Neuron (in vitro differentiated cells): ENCODE measurements around the gene GXYLT2.
"Not testable (repeated sequence)": the region's sequence is repeated elsewhere in the genome, so short reads cannot be mapped to it uniquely, and the experiment has no call there.

Source experiments
- H2AFZ ChIP-seq: one replicate; pipeline ENCODE4 v1.6.1; 2013; ENCODE audit warnings: low read depth, mild to moderate bottlenecking, inconsistent platforms, low read length, moderate library complexity
- H3K27me3 ChIP-seq: one replicate; pipeline ENCODE4 v1.6.1; 2013; ENCODE audit warnings: low read length; ENCODE audit not compliant: insufficient read depth
- H3K36me3 ChIP-seq: one replicate; pipeline ENCODE4 v1.6.1; 2013; ENCODE audit warnings: low read length; ENCODE audit not compliant: insufficient read depth
- H3K4me1 ChIP-seq: one replicate; pipeline ENCODE4 v1.6.1; 2013; ENCODE audit warnings: low read length; ENCODE audit not compliant: insufficient read depth
- H3K4me3 ChIP-seq: 2 replicates; pipeline ENCODE4 v1.5.1; 2013; ENCODE audit warnings: mild to moderate bottlenecking, low read length, moderate library complexity
- H3K9me3 ChIP-seq: one replicate; pipeline ENCODE4 v1.6.1; 2013; ENCODE audit warnings: low read length

GXYLT2 gene

GRCh38 chr3:72928781-72929735 lies 41.2 kb downstream of the GXYLT2 start:
- H3K36me3 ChIP-seq, H2AFZ ChIP-seq, H3K4me3 ChIP-seq, H3K4me1 ChIP-seq, H3K9me3 ChIP-seq: not testable (repeated sequence)
- H3K27me3 ChIP-seq: peaks cover 12% of the 10 kb centered on the region

DNA sequence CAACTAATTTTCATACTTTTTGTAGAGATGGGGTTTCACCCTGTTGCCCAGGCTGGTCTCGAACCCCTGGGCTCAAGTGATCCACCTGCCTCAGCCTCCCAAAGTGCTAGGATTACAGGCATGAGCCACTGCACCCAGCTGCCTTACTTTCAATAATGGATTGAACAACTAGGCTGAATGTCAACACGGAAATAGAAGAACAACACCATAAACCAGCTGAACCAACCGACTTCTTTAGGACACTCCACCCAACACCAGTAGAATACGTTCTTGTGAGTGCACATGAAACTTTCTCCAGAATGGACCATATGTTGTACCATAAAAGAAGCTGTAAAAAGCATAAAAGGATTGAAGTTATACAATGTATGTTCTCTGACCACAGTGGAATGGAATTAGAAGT lies 42.9 kb downstream of the GXYLT2 start:
- no peak overlapping the region for H2AFZ ChIP-seq
- H3K36me3 ChIP-seq: no peaks in the 10 kb centered on the region
- H3K9me3 ChIP-seq: no peaks in the 10 kb centered on the region
- H3K4me1 ChIP-seq: no peaks in the 10 kb centered on the region
- peaks cover 11% of the 10 kb centered on the region for H3K27me3 ChIP-seq
- no peak overlapping the region for H3K4me3 ChIP-seq

DNA sequence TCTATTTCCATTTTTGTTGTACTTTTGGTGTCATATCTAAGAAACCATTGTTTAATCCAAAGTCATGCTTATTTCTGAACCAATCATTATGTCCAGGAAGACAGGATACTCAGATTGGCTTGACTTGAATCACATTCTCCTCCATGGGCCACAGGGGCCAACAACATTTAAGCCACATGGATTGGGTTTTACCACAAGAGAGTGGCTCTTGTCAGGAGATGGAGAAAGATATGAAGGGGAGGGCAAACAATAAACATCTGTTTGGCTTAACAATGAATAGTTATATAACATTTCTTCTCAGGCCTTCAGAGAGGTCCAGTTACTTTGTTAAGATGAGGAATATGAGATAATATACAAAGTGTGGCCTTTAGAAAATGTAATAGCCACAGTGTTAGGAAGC lies 44.6 kb downstream of the GXYLT2 start:
- no peak overlapping the region for H2AFZ ChIP-seq
- H3K4me3 ChIP-seq: no peak overlapping the region

GRCh38 chr3:72938471-72939265 lies 50.8 kb downstream of the GXYLT2 start:
- Histone ChIP-seq H3K9me3 (no peaks in the 10 kb centered on the region), H3K27me3 (peaks cover 9% of the 10 kb centered on the region), H3K36me3 (no peaks in the 10 kb centered on the region), H2AFZ (no peak overlapping the region), H3K4me1 (peaks cover 4% of the 10 kb centered on the region), H3K4me3 (no peak overlapping the region)

More for the DNA sequence above, 44.6 kb downstream of the GXYLT2 start:
- H3K36me3 ChIP-seq: no peaks in the 10 kb centered on the region
- no peaks in the 10 kb centered on the region for H3K9me3 ChIP-seq
- H3K4me1 ChIP-seq: no peaks in the 10 kb centered on the region
- peaks cover 19% of the 10 kb centered on the region for H3K27me3 ChIP-seq

GRCh38 chr3:72941245-72941644 lies 53.4 kb downstream of the GXYLT2 start:
- H3K36me3 ChIP-seq: no peaks in the 10 kb centered on the region
- H3K4me1 ChIP-seq: peaks cover 4% of the 10 kb centered on the region
- H3K27me3 ChIP-seq: peaks cover 9% of the 10 kb centered on the region
- no peaks in the 10 kb centered on the region for H3K9me3 ChIP-seq
- no peak overlapping the region for H2AFZ ChIP-seq
- H3K4me3 ChIP-seq: no peak overlapping the region

DNA sequence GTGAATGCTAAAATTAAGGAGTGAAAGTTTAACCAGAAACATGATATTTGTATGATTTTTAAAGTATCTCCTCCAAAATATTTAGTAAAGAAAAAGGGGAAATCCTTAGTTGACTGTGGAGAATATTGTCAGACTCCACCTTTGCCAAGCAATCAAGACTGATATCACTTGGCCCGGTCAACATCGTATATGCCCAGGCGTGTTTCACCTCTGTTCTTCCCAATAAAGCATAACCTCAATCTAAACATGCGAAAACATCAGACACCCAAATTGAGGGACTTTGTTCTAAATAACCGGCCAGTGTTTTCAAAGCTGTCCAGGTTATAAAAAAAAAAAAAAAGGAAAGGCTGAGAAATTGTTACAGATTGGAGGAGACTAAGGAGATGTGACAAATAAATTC lies 54.6 kb downstream of the GXYLT2 start:
- Histone ChIP-seq H3K4me1 (peaks cover 4% of the 10 kb centered on the region), H2AFZ (no peak overlapping the region), H3K4me3 (no peak overlapping the region), H3K27me3 (peaks cover 2% of the 10 kb centered on the region), H3K36me3 (no peaks in the 10 kb centered on the region), H3K9me3 (no peaks in the 10 kb centered on the region)

DNA sequence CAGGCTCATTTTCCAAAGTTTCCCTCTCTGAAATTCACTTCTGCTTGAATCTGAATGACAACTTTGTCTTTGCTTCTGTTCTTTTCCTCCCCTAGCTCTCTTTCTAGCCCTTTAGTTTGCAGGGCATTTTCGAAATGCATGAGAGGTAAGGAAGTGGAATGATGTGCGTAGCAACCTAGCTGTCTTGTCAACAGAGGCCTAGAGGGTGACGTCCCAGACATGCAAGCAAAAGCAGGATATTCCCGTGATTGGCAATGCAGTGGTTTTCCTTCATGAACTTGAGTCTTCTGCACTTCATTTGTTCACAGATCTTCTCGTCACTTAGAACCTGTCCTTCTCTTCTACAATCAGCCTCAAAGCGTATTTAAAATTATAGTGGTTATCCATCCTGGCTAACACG lies 56.9 kb downstream of the GXYLT2 start:
- Histone ChIP-seq H3K36me3 (no peaks in the 10 kb centered on the region), H3K4me3 (no peak overlapping the region), H3K4me1 (no peaks in the 10 kb centered on the region), H3K27me3 (peaks cover 2% of the 10 kb centered on the region), H2AFZ (no peak overlapping the region), H3K9me3 (no peaks in the 10 kb centered on the region)

DNA sequence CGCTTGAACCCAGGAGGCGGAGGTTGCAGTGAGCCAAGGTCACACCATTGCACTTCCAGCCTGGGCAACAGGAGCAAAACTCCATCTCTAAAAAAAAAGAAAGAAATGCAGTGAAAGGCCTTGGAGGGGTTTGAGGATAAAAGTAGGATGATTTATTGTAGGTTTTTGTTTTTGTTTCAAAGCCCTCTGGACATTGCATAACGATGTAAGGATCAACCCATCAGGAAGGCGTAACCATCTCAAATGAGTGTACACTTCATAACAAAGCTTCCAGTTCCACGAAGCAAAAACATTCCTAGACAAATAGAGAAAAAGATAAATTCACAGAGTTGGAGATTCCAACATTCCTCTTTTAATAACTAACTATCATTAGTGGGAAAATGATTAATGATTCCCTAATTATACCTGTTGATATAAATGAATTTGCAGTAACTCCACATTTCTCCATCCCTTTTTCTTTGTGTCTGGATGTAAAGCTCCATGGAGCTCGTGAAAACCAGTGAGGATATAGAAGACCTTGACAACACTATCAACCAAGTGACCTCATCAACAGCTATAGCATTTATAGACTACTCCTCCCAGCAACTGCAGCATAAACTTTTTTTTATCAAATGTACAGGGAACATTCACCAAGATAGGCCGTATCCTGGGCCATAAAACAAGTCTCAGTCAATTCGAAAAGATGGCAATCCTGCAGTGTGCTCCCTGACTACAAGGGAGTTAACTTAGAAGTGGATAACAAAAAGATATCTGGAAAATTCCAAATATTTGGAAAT lies 60.1 kb downstream of the GXYLT2 start:
- Histone ChIP-seq H3K4me1 (no peaks in the 10 kb centered on the region), H3K4me3 (no peak overlapping the region), H2AFZ (no peak overlapping the region), H3K27me3 (peaks cover 5% of the 10 kb centered on the region), H3K36me3 (no peaks in the 10 kb centered on the region), H3K9me3 (no peaks in the 10 kb centered on the region)

- Histone ChIP-seq H3K4me3 (no peak overlapping the region), H3K9me3 (no peaks in the 10 kb centered on the region), H3K36me3 (no peaks in the 10 kb centered on the region), H3K27me3 (peaks cover 5% of the 10 kb centered on the region), H3K4me1 (no peaks in the 10 kb centered on the region), H2AFZ (no peak overlapping the region)
These were observed 61.2 kb downstream of the GXYLT2 start for GRCh38 chr3:72949016-72949415.

DNA sequence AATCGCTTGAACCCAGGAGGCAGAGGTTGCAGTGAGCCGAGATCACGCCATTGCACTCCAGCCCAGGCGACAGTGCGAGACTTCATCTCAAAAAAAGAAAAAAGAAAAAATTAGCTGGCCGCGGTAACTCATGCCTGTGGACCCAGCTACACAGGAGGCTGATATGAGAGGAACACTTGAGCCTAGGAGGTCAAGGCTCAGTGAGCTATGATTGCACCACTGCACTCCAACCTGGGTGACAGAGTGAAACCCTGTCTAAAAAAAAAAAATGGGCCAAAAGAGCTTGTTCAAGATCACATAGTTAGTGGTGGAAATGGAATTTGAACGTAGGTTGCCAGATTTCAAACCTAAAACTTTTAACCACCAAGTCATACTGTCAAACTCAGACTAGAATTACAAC lies 62.5 kb downstream of the GXYLT2 start:
- no peaks in the 10 kb centered on the region for H3K36me3 ChIP-seq
- H3K27me3 ChIP-seq: peaks cover 5% of the 10 kb centered on the region
- H2AFZ ChIP-seq: no peak overlapping the region
- no peak overlapping the region for H3K4me3 ChIP-seq
- H3K4me1 ChIP-seq: no peaks in the 10 kb centered on the region
- no peaks in the 10 kb centered on the region for H3K9me3 ChIP-seq

DNA sequence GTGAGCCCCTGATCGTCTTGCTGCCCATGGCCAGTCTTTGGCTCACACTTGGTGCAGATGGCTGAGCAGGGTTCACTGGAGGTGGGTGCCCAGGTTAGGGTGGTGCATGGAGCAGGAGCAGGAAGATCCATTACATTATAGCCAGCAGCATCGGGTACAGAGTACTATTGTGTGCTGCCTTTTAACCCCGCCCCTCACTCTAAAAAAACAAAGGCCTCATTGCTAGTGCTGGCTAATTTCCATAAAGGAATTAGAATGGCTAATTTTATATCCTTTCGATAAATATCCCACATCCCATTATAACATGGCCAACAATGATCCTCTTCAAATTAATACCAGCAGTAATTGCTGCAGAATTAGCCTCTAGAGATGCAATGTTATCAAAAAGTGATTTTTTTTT lies 63.0 kb downstream of the GXYLT2 start:
- Histone ChIP-seq H3K36me3 (no peaks in the 10 kb centered on the region), H3K4me3 (no peak overlapping the region), H3K27me3 (peaks cover 5% of the 10 kb centered on the region), H3K9me3 (no peaks in the 10 kb centered on the region), H2AFZ (no peak overlapping the region), H3K4me1 (no peaks in the 10 kb centered on the region)

DNA sequence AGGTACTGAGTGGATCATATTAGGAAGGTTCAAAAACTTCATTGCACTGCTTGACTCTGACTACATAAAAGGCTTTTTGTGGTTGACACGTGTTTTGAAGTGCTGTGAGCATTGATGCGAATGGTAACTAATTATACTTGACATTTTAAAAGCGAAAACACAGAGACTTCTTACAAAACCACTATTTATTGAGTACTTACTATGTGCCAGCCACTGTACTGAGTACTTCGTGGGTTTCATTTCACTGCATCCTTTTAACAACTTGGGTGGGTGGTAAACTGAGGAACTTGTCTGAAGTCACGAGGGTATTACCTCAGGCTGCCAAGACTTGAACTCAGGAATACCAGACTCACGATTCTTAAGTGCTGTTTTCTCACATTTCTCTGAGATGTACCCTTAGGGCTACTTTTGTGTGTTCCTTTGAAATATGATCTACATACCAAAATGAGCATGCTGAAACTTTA lies 63.4 kb downstream of the GXYLT2 start:
- no peaks in the 10 kb centered on the region for H3K36me3 ChIP-seq
- H3K4me1 ChIP-seq: no peaks in the 10 kb centered on the region
- H3K27me3 ChIP-seq: peaks cover 4% of the 10 kb centered on the region
- H3K4me3 ChIP-seq: no peak overlapping the region
- H2AFZ ChIP-seq: no peak overlapping the region
- no peaks in the 10 kb centered on the region for H3K9me3 ChIP-seq
